DMS114 treated with DMSO at 0.1 percent for 48 hours (cell line): ENCODE measurements around the gene RINL.
"Not testable (repeated sequence)": the region's sequence is repeated elsewhere in the genome, so short reads cannot be mapped to it uniquely, and the experiment has no call there.

ENCODE experiments used
- DNase-seq: peaks from one replicate; lab custom pipeline; 2025; ENCODE audit not compliant: unreplicated experiment; lab: John Stamatoyannopoulos, UW

RINL gene

GRCh38 chr19:38836983-38837626, 41.0 kb downstream of the RINL start:
- no peak for DNase-seq

- no peak for DNase-seq
These were observed 41.7 kb downstream of the RINL start for GRCh38 chr19:38836159-38836982.

- no peak for DNase-seq
These were observed 43.5 kb downstream of the RINL start for GRCh38 chr19:38834590-38834989.

GRCh38 chr19:38834104-38834490, 44.0 kb downstream of the RINL start:
- no peak for DNase-seq

- no peak for DNase-seq
These were observed 45.0 kb downstream of the RINL start for GRCh38 chr19:38833092-38833425.

GRCh38 chr19:38831142-38831605, 46.9 kb downstream of the RINL start:
- DNase-seq = no peak

- no peak for DNase-seq
These were observed 47.9 kb downstream of the RINL start for GRCh38 chr19:38830039-38830733.

GRCh38 chr19:38829203-38829602, 48.9 kb downstream of the RINL start:
- DNase-seq = not testable (repeated sequence)

- no peak for DNase-seq
These were observed 51.1 kb downstream of the RINL start for GRCh38 chr19:38826856-38827551.

GRCh38 chr19:38825936-38826335, 52.1 kb downstream of the RINL start:
- DNase-seq = not testable (repeated sequence)

GRCh38 chr19:38821230-38821825, 56.7 kb downstream of the RINL start:
- DNase-seq = not testable (repeated sequence)

GRCh38 chr19:38819231-38819920, 58.7 kb downstream of the RINL start:
- no peak for DNase-seq
